ENCODE data around the gene RNF2.

DNA sequence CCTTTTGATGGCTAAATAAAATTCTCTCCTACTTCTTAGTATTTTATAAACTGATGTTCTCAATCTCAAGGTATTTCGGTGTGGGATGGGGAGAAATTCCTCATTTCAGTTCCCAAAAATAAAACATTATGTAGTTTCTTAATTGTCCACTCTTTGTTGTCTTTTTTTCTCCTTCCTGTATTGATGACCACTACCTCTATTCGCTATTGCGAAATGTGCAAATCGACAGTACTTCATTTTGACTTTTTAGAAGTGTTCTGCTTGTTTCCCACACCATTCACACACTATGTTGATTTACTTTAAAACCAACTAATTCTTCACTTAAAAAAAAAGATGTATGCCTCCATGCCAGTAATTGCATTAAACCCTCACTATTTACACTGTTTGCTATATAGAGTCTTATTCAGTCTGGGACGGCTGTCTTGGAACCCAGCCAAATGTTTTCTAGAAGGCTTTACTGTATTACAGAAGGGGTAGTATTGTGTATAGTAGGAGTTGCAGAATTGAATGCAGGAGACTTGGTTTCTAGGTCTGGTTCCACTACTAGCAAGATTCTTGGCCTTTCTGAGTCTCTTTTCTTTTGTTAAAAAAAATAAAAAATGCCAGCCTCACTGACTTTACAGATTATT is 5.6 kb downstream of the RNF2 start:
- TF ChIP-seq, protein P1, sequence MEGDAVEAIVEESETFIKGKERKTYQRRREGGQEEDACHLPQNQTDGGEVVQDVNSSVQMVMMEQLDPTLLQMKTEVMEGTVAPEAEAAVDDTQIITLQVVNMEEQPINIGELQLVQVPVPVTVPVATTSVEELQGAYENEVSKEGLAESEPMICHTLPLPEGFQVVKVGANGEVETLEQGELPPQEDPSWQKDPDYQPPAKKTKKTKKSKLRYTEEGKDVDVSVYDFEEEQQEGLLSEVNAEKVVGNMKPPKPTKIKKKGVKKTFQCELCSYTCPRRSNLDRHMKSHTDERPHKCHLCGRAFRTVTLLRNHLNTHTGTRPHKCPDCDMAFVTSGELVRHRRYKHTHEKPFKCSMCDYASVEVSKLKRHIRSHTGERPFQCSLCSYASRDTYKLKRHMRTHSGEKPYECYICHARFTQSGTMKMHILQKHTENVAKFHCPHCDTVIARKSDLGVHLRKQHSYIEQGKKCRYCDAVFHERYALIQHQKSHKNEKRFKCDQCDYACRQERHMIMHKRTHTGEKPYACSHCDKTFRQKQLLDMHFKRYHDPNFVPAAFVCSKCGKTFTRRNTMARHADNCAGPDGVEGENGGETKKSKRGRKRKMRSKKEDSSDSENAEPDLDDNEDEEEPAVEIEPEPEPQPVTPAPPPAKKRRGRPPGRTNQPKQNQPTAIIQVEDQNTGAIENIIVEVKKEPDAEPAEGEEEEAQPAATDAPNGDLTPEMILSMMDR (IDR thresholded peaks at IDR 0.05), result no peak
- no peak for TF ChIP-seq POLR2A (IDR thresholded peaks at IDR 0.05)
